SK-N-SH treated with all-trans-retinoic acid at 6 μM for 48 hours (cell line): Measurements from ENCODE around the gene POLE.
A peak's percentile ranks its signal among the peaks of the same experiment; 100 is the strongest.

Experiments used
- ATAC-seq: fragments of 200-7000 bp; cut with Tn5 transposase; 3 replicates; pipeline ENCODE4 v1.9.1; 2020; ENCODE audit warnings: mild to moderate bottlenecking, moderate library complexity
- ARNTL ChIP-seq: fragments of 450-650 bp; formaldehyde crosslinking; IDR thresholded peaks from 2 replicates; pipeline ENCODE4 v1.5.0; 2020; ENCODE audit warnings: low read depth, mild to moderate bottlenecking, moderate library complexity, borderline replicate concordance
- BACH2 ChIP-seq: fragments of 250-450 bp; sonication (Bioruptor Pico); IDR thresholded peaks from 2 replicates; pipeline ENCODE4 v1.9.0; 2021; ENCODE audit warnings: mild to moderate bottlenecking, borderline replicate concordance
- CSDC2 ChIP-seq: fragments of 250-450 bp; sonication (Bioruptor Pico); IDR thresholded peaks from 2 replicates; pipeline ENCODE4 v1.5.0; 2020; ENCODE audit warnings: mild to moderate bottlenecking, moderate library complexity
- ESRRG ChIP-seq: fragments of 250-450 bp; sonication (Bioruptor Pico); IDR thresholded peaks from 2 replicates; pipeline ENCODE4 v1.6.1; 2021; ENCODE audit warnings: mild to moderate bottlenecking
- GLIS3 ChIP-seq: fragments of 250-450 bp; sonication (Bioruptor Pico); IDR thresholded peaks from 2 replicates; pipeline ENCODE4 v1.5.0; 2020; ENCODE audit warnings: mild to moderate bottlenecking, moderate library complexity
- ISL1 ChIP-seq: fragments of 250-450 bp; sonication (Bioruptor Pico); IDR thresholded peaks from 2 replicates; pipeline ENCODE4 v2.1.2; 2022; ENCODE audit warnings: mild to moderate bottlenecking, moderate library complexity
- OSR1 ChIP-seq: fragments of 250-450 bp; sonication (Bioruptor Pico); IDR thresholded peaks from 2 replicates; pipeline ENCODE4 v1.8.0; 2022; ENCODE audit warnings: moderate library complexity, mild to moderate bottlenecking, inconsistent platforms
- PATZ1 ChIP-seq: fragments of 250-450 bp; sonication (Bioruptor Pico); IDR thresholded peaks from 2 replicates; pipeline ENCODE4 v1.8.0; 2020; ENCODE audit warnings: mild to moderate bottlenecking, moderate library complexity, borderline replicate concordance
- POU6F1 ChIP-seq: fragments of 250-450 bp; sonication (Bioruptor Pico); IDR thresholded peaks from 2 replicates; pipeline ENCODE4 v1.8.0; 2021; ENCODE audit warnings: low read depth, mild to moderate bottlenecking, moderate library complexity, borderline replicate concordance
- PPARA ChIP-seq: fragments of 250-450 bp; sonication (Bioruptor Pico); IDR thresholded peaks from 2 replicates; pipeline ENCODE4 v1.5.0; 2020; ENCODE audit warnings: mild to moderate bottlenecking, borderline replicate concordance
- RARB ChIP-seq: fragments of 250-450 bp; sonication (Bioruptor Pico); IDR thresholded peaks from 2 replicates; pipeline ENCODE4 v1.8.0; 2021; ENCODE audit warnings: mild to moderate bottlenecking, moderate library complexity
- SNAI2 ChIP-seq: fragments of 250-450 bp; sonication (Bioruptor Pico); IDR thresholded peaks from 2 replicates; pipeline ENCODE4 v1.5.0; 2020; ENCODE audit warnings: mild to moderate bottlenecking, moderate library complexity
- TCF4 ChIP-seq: fragments of 250-450 bp; sonication (Bioruptor Pico); IDR thresholded peaks from 2 replicates; pipeline ENCODE4 v1.8.0; 2021; ENCODE audit warnings: mild to moderate bottlenecking, moderate library complexity, borderline replicate concordance
- ZFP30 ChIP-seq: fragments of 450-650 bp; formaldehyde crosslinking; IDR thresholded peaks from 2 replicates; pipeline ENCODE4 v1.5.0; 2022; ENCODE audit warnings: mild to moderate bottlenecking, moderate library complexity
- ZNF565 ChIP-seq: fragments of 450-650 bp; formaldehyde crosslinking; conservative IDR thresholded peaks from 2 replicates; pipeline ENCODE4 v1.5.0; 2020; ENCODE audit warnings: low read depth, mild to moderate bottlenecking, moderate library complexity
- ZNF70 ChIP-seq: fragments of 450-650 bp; formaldehyde crosslinking; IDR thresholded peaks from 2 replicates; pipeline ENCODE4 v1.5.0; 2020; ENCODE audit warnings: mild to moderate bottlenecking, moderate library complexity
- ZNF8 ChIP-seq: fragments of 450-650 bp; formaldehyde crosslinking; IDR thresholded peaks from 2 replicates; pipeline ENCODE4 v1.5.0; 2020; ENCODE audit warnings: mild to moderate bottlenecking, moderate library complexity
- TF ChIP-seq, protein P1 (sequence below): fragments of 250-450 bp; sonication (Bioruptor Pico); IDR thresholded peaks from 2 replicates; pipeline ENCODE4 v1.5.1; 2021; ENCODE audit warnings: mild to moderate bottlenecking, moderate library complexity
- TF ChIP-seq, protein P2 (sequence below): fragments of 250-450 bp; sonication (Bioruptor Pico); IDR thresholded peaks from 2 replicates; pipeline ENCODE4 v1.5.0; 2020; ENCODE audit warnings: mild to moderate bottlenecking, moderate library complexity

Gene POLE

DNA sequence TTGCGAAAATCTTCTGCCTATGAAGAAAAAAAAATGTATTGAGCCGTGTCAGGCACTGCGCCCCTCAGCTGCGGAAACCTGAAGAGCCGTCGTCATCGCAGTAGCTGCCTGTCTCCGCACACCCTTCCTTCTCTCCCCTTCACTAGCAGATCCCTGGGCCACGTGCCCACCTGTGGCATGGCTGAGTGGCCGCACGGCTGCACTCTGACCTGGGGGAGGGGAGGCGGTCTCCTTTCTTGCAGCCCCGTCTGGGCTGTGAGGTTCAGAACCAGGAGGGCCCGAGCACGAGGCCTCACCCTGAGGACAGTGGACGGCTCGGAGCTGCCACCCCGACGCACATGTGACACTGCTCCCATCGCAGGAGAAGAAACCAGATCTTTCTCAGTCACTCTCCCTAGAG, 48.4 kb upstream of the POLE start (continued):
- TF ChIP-seq POU6F1 (CRISPR knock-in tag) (no peak), BACH2 (no peak), GLIS3 (CRISPR knock-in tag) (no peak), ZFP30 (CRISPR knock-in tag) (no peak), CSDC2 (CRISPR knock-in tag) (no peak), ZNF565 (CRISPR knock-in tag) (no peak), ISL1 (CRISPR knock-in tag) (no peak)

DNA sequence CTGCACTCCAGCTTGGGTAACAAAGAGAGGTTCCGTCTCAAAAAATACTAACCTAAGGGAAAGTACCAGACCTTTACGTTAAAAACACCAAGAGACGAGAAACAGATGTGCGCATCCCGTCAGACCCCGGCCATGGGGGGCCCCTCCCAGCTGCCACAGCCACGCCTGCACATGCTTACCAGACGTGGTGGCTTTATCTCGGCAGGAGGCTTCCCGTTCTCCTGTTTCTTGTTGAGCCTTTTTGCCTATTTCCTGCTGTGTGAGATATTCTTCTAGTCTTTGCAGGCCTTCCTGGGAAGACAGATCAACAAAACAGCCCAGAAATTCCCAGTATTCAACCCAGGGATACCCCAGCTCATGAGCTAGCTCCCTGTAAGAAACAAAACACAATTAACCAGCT, 47.1 kb upstream of the POLE start:
- TF ChIP-seq ZNF70: no peak
- TF ChIP-seq TCF4 (CRISPR knock-in tag): 0 out of 2 replicates have a peak, but pooled peaks have one; percentile 13
- no peak for TF ChIP-seq ESRRG (CRISPR knock-in tag)
- TF ChIP-seq, protein P1, sequence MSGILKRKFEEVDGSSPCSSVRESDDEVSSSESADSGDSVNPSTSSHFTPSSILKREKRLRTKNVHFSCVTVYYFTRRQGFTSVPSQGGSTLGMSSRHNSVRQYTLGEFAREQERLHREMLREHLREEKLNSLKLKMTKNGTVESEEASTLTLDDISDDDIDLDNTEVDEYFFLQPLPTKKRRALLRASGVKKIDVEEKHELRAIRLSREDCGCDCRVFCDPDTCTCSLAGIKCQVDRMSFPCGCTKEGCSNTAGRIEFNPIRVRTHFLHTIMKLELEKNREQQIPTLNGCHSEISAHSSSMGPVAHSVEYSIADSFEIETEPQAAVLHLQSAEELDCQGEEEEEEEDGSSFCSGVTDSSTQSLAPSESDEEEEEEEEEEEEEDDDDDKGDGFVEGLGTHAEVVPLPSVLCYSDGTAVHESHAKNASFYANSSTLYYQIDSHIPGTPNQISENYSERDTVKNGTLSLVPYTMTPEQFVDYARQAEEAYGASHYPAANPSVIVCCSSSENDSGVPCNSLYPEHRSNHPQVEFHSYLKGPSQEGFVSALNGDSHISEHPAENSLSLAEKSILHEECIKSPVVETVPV (CRISPR knock-in tag): no peak
- no peak for TF ChIP-seq SNAI2
- TF ChIP-seq ZNF8 (CRISPR knock-in tag): no peak
- ATAC-seq: no peak

DNA sequence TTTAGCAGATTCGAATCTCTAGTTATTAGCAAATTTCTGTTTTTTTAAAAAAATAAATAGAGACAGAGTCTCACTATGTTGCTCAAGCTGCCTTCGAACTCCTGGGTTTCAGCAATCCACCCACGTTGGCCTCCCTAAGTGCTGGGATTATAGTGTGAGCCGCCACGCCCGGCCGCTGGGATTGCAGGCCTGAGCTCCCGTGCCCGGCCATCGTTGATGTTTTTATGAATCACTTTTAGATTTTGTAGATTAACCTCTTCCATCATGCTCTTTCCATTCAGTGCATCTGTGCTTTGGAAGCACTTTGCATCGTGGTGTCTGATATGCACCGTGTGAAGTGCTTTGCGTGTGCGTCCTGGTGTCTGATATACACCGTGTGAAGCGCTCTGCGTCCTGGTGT, 44.4 kb upstream of the POLE start:
- no peak for ATAC-seq
- no peak for TF ChIP-seq SNAI2
- TF ChIP-seq, protein P2, sequence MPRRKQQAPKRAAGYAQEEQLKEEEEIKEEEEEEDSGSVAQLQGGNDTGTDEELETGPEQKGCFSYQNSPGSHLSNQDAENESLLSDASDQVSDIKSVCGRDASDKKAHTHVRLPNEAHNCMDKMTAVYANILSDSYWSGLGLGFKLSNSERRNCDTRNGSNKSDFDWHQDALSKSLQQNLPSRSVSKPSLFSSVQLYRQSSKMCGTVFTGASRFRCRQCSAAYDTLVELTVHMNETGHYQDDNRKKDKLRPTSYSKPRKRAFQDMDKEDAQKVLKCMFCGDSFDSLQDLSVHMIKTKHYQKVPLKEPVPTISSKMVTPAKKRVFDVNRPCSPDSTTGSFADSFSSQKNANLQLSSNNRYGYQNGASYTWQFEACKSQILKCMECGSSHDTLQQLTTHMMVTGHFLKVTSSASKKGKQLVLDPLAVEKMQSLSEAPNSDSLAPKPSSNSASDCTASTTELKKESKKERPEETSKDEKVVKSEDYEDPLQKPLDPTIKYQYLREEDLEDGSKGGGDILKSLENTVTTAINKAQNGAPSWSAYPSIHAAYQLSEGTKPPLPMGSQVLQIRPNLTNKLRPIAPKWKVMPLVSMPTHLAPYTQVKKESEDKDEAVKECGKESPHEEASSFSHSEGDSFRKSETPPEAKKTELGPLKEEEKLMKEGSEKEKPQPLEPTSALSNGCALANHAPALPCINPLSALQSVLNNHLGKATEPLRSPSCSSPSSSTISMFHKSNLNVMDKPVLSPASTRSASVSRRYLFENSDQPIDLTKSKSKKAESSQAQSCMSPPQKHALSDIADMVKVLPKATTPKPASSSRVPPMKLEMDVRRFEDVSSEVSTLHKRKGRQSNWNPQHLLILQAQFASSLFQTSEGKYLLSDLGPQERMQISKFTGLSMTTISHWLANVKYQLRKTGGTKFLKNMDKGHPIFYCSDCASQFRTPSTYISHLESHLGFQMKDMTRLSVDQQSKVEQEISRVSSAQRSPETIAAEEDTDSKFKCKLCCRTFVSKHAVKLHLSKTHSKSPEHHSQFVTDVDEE: no peak
- no peak for TF ChIP-seq ESRRG (CRISPR knock-in tag)
- no peak for TF ChIP-seq ZNF8 (CRISPR knock-in tag)
- no peak for TF ChIP-seq ISL1 (CRISPR knock-in tag)
- no peak for TF ChIP-seq RARB
- no peak for TF ChIP-seq ZFP30 (CRISPR knock-in tag)
- no peak for TF ChIP-seq TCF4 (CRISPR knock-in tag)
- TF ChIP-seq PPARA (CRISPR knock-in tag): no peak
- TF ChIP-seq BACH2: no peak
- TF ChIP-seq ZNF70: no peak
- no peak for TF ChIP-seq PATZ1
- no peak for TF ChIP-seq CSDC2 (CRISPR knock-in tag)
- TF ChIP-seq ARNTL (CRISPR knock-in tag): no peak
- no peak for TF ChIP-seq POU6F1 (CRISPR knock-in tag)
- TF ChIP-seq OSR1 (CRISPR knock-in tag): no peak
- no peak for TF ChIP-seq ZNF565 (CRISPR knock-in tag)

DNA sequence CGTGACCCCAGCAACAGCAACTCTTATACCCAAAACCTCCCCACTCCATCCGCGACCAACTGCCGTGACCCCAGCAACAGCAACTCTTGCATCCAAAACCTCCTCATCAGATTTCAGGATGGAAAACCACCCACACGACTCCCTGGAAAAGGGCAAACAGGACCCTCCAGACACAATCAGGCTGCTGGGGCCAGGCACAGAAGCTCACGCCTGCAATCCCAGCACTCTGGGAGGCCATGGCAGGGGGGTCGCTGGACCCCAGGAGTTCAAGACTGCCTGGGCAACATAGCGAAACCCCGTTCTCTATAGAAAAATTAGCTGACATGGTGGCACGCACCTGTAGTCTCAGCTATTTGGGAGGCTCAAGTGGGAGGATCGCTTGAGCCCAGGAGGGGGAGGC, 43.2 kb upstream of the POLE start:
- no peak for TF ChIP-seq ZFP30 (CRISPR knock-in tag)
- TF ChIP-seq ISL1 (CRISPR knock-in tag): no peak
- TF ChIP-seq RARB: no peak
- no peak for TF ChIP-seq ZNF70
- ATAC-seq: no peak; the same call in 2 of the 3 replicates
